Mucosa of rectum (tissue), 2 donors: Measurements from ENCODE around the gene TPD52L2.

Experiments used
- H3K27ac ChIP-seq, 2 donors: one replicate each; pipeline ENCODE4 v1.7.0; 2013; ENCODE audit warnings: inconsistent platforms in 2 of 2, low read depth in 2 of 2, low read length in 2 of 2
- H3K27me3 ChIP-seq, 2 donors: one replicate each; pipeline ENCODE4 v1.7.0; 2013; ENCODE audit warnings: low read length in 2 of 2; ENCODE audit not compliant: control insufficient read depth in 2 of 2, insufficient read depth in 2 of 2
- H3K36me3 ChIP-seq, 2 donors: one replicate each; pipeline ENCODE4 v1.7.0; 2013; ENCODE audit warnings: low read length in 2 of 2; ENCODE audit not compliant: control insufficient read depth in 2 of 2, insufficient read depth in 2 of 2
- H3K4me1 ChIP-seq, 2 donors: one replicate each; pipeline ENCODE4 v1.7.0; 2013; ENCODE audit warnings: low read length in 2 of 2, mild to moderate bottlenecking in 1 of 2; ENCODE audit not compliant: control insufficient read depth in 2 of 2, insufficient read depth in 2 of 2
- H3K4me3 ChIP-seq, 2 donors: one replicate each; pipeline ENCODE4 v1.7.0; 2013; ENCODE audit warnings: low read length in 2 of 2
- H3K9ac ChIP-seq, 2 donors: one replicate each; pipeline ENCODE4 v1.7.0; 2013; ENCODE audit warnings: low read length in 2 of 2, low read depth in 1 of 2, mild to moderate bottlenecking in 1 of 2
- H3K9me3 ChIP-seq, 2 donors: one replicate each; pipeline ENCODE4 v1.7.0; 2013; ENCODE audit warnings: low read length in 2 of 2; ENCODE audit not compliant: control insufficient read depth in 2 of 2
- donor health status: healthy.
- donor health status: Normal muscosa, but diverticular disease.

Gene TPD52L2

GRCh38 chr20:63895202-63895951, 30.3 kb downstream of the TPD52L2 start:
- Histone ChIP-seq H3K4me1 (peaks cover 13 to 19% of the 10 kb centered on the region in 2 donors), H3K4me3 (peak overlapping the region; percentile 63 to 87), H3K27ac (peak overlapping the region; percentile 83 to 85), H3K9me3 (no peaks in the 10 kb centered on the region), H3K27me3 (no peaks in the 10 kb centered on the region), H3K36me3 (peaks cover 13 to 25% of the 10 kb centered on the region in 2 donors), H3K9ac (peak overlapping the region; percentile 71 to 79)

DNA sequence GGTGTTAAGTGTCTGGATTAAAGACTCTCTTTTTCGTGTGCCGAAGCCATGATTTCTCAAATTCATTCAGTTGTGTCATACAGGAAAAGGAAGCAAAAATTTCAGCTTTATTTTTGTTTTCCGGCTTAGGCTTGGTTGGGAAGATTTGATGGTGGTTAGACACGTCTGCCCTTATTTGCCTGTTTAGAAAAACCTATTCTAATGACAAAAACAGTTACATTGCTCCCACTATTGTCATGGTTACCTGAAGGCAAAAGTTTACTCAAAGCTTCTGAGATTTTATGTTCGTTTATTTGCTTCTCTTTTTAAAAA, 30.8 kb downstream of the TPD52L2 start:
- Histone ChIP-seq H3K9ac (peak overlapping the region; percentile 71 to 79), H3K36me3 (peaks cover 9 to 20% of the 10 kb centered on the region in 2 donors), H3K9me3 (no peaks in the 10 kb centered on the region), H3K4me3 (peak overlapping the region; percentile 63 to 87), H3K27me3 (no peaks in the 10 kb centered on the region), H3K27ac (peak overlapping the region; percentile 83 to 85), H3K4me1 (peaks cover 13 to 19% of the 10 kb centered on the region in 2 donors)

DNA sequence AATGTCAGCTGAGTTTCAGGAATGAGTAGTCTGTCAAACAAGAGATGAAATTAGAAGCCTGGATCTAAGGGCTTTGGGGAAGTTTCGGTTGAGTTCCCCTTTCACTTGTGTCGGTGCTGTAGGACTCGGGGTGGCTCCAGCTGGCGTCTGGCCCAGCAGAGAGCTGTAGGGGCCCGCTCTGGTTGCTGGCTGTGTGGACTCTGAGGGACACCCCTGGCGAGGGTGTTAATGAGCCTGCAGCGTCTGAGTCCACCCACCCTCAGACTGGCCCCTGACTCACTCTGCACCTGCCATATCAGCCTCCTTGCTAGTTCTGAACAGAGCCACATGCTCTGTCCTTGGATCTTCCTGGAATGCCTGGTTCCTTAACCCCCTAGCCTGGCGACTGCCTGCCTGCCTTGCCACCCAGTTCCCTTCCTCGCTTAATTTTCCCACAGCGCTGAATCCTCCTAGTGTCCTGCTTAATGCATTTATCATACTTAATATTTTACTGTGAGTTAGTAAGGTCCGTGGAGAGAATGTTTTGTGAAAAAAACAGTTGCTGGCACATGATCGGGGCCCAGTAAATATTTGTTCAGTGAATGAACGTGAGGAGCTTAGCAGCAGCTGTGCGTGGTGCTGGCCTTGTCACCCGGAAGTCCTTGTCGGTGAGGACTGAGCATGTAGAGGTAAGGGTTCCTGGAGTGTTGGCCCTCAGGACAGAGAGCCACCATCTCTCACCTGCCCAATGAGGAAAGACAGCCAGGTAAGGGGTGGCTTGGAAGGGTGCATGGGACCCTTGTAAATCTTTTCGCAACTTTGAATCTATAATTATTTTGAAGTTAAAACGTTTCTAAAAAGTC, 31.4 kb downstream of the TPD52L2 start:
- Histone ChIP-seq H3K27me3 (no peaks in the 10 kb centered on the region), H3K9ac (peak overlapping the region; percentile 71 to 79), H3K36me3 (peaks cover 4 to 15% of the 10 kb centered on the region in 2 donors), H3K4me3 (peak overlapping the region; percentile 63 to 87), H3K9me3 (no peaks in the 10 kb centered on the region), H3K27ac (peak overlapping the region; percentile 83 to 85), H3K4me1 (peaks cover 13 to 19% of the 10 kb centered on the region in 2 donors)

DNA sequence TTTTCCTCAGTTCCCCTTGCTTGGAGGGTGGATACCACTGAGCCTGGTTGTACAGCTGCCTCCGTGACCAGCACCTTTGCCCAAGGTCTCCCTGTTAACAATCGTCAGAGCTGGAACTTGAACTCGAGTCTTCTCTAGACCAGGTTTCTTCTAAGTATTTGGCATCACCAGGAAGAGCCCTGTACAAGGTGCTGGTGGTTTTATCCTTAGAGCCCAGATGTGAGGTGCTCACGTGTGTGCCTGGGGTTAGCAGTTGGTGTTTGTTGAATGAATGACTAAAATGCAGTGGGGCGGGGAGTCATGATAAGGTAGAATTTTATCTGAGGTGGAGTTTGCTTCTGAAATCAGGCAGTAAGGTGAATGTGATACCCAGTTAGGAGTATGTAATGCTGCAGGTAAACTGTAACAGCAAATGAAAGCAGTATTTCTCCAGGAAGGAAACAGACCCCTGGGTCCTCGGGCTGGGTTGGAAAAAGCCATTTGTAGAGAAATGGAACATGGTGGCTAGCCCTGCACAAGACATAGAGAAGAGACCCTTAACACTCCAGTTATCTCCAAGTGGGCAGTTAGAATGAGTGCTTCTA, 33.0 kb downstream of the TPD52L2 start:
- Histone ChIP-seq H3K9me3 (no peaks in the 10 kb centered on the region), H3K27ac (no peak overlapping the region), H3K36me3 (peaks cover 0 to 12% of the 10 kb centered on the region in 2 donors), H3K27me3 (no peaks in the 10 kb centered on the region), H3K4me3 (no peak overlapping the region), H3K9ac (no peak overlapping the region), H3K4me1 (peaks cover 15 to 21% of the 10 kb centered on the region in 2 donors)

GRCh38 chr20:63898882-63899558, 34.0 kb downstream of the TPD52L2 start:
- H3K36me3 ChIP-seq, result peaks cover 0 to 12% of the 10 kb centered on the region in 2 donors
- no peaks in the 10 kb centered on the region for H3K27me3 ChIP-seq
- H3K9me3 ChIP-seq, result no peaks in the 10 kb centered on the region
- peaks cover 16 to 25% of the 10 kb centered on the region in 2 donors for H3K4me1 ChIP-seq
- H3K9ac ChIP-seq, result no peak overlapping the region
- H3K27ac ChIP-seq, result no peak overlapping the region
- no peak overlapping the region for H3K4me3 ChIP-seq

- no peaks in the 10 kb centered on the region for H3K27me3 ChIP-seq
- peaks cover 16 to 30% of the 10 kb centered on the region in 2 donors for H3K4me1 ChIP-seq
- no peaks in the 10 kb centered on the region for H3K9me3 ChIP-seq
- no peak overlapping the region for H3K27ac ChIP-seq
- peaks cover 0 to 12% of the 10 kb centered on the region in 2 donors for H3K36me3 ChIP-seq
- H3K9ac ChIP-seq, result no peak overlapping the region
- no peak overlapping the region for H3K4me3 ChIP-seq
Measured at GRCh38 chr20:63900413-63900812, 35.3 kb downstream of the TPD52L2 start.

- Histone ChIP-seq H3K4me1 (peaks cover 16 to 23% of the 10 kb centered on the region in 2 donors), H3K27ac (no peak overlapping the region), H3K36me3 (peaks cover 0 to 3% of the 10 kb centered on the region in 2 donors), H3K27me3 (no peaks in the 10 kb centered on the region), H3K9me3 (no peaks in the 10 kb centered on the region), H3K9ac (no peak overlapping the region), H3K4me3 (no peak overlapping the region)
Measured at GRCh38 chr20:63903796-63904561, 38.9 kb downstream of the TPD52L2 start.

GRCh38 chr20:63908008-63908682, 43.1 kb downstream of the TPD52L2 start:
- Histone ChIP-seq H3K27ac (peak overlapping the region; percentile 74 to 78), H3K4me1 (peaks cover 28 to 42% of the 10 kb centered on the region in 2 donors), H3K9ac (no peak overlapping the region), H3K36me3 (no peaks in the 10 kb centered on the region), H3K9me3 (no peaks in the 10 kb centered on the region), H3K4me3 (peak overlapping the region in 1 of 2 donors; percentile 2), H3K27me3 (no peaks in the 10 kb centered on the region)

- H3K27ac ChIP-seq, result peak overlapping the region; percentile 74 to 83
- H3K4me1 ChIP-seq, result peaks cover 27 to 33% of the 10 kb centered on the region in 2 donors
- no peaks in the 10 kb centered on the region for H3K27me3 ChIP-seq
- H3K4me3 ChIP-seq, result no peak overlapping the region
- no peaks in the 10 kb centered on the region for H3K36me3 ChIP-seq
- H3K9ac ChIP-seq, result peak overlapping the region; percentile 15 to 62
- no peaks in the 10 kb centered on the region for H3K9me3 ChIP-seq
Measured at GRCh38 chr20:63911176-63911575, 46.1 kb downstream of the TPD52L2 start.
